Measurements from ENCODE around the gene MTX1. TPM values are rescaled to one million over a fixed set of nuclear protein-coding genes. Genes with fewer than 3 reads are reported as not detected.

MTX1 gene
- polyA plus RNA-seq, 3 donors, result 37.0 to 47.7 (median 41.8) TPM

Other genes starting within 250 kb of the MTX1 start
- 10 to 100 TPM; 41.5 to 48.0 (median 43.6) TPM for gene PYGO2, start 246.9 kb upstream of the MTX1 start, polyA plus RNA-seq (ENCODE audit: insufficient read length in 3 of 3)
- gene SHC1, start 237.9 kb upstream of the MTX1 start, polyA plus RNA-seq (ENCODE audit: insufficient read length in 3 of 3), result 10 to 100 TPM; 73.4 to 84.2 (median 83.4) TPM
- gene CKS1B, start 234.0 kb upstream of the MTX1 start, polyA plus RNA-seq (ENCODE audit: insufficient read length in 3 of 3), result 100 to 1,000 TPM in 2 of 3 donors, 10 to 100 TPM in 1; 80.2 to 111 (median 109) TPM
- 10 to 100 TPM; 26.1 to 34.1 (median 31.6) TPM for gene FLAD1, start 225.4 kb upstream of the MTX1 start, polyA plus RNA-seq (ENCODE audit: insufficient read length in 3 of 3)
- 1 to 10 TPM in 1 of 3 donors, under 1 TPM in 2; 0.42 to 1.6 (median 0.53) TPM for gene LENEP, start 215.1 kb upstream of the MTX1 start, polyA plus RNA-seq (ENCODE audit: insufficient read length in 3 of 3)
- 10 to 100 TPM; 12.6 to 18.6 (median 14.5) TPM for gene ZBTB7B, start 205.9 kb upstream of the MTX1 start, polyA plus RNA-seq (ENCODE audit: insufficient read length in 3 of 3)
- 1 to 10 TPM; 1.3 to 3.2 (median 2.1) TPM for gene DCST2, start 174.9 kb upstream of the MTX1 start, polyA plus RNA-seq (ENCODE audit: insufficient read length in 3 of 3)
- under 1 TPM; 0.12 to 0.61 (median 0.32) TPM for gene DCST1, start 174.9 kb upstream of the MTX1 start, polyA plus RNA-seq (ENCODE audit: insufficient read length in 3 of 3)
- gene ADAM15, start 157.4 kb upstream of the MTX1 start, polyA plus RNA-seq (ENCODE audit: insufficient read length in 3 of 3), result 10 to 100 TPM; 31.5 to 61.4 (median 57.2) TPM
- 10 to 100 TPM; 18.5 to 21.2 (median 19.1) TPM for gene EFNA4, start 145.0 kb upstream of the MTX1 start, polyA plus RNA-seq (ENCODE audit: insufficient read length in 3 of 3)
- 1 to 10 TPM; 6.7 to 7.2 (median 7.2) TPM for gene EFNA3, start 129.9 kb upstream of the MTX1 start, polyA plus RNA-seq (ENCODE audit: insufficient read length in 3 of 3)
- 10 to 100 TPM; 60.4 to 78.9 (median 65.0) TPM for gene EFNA1, start 80.8 kb upstream of the MTX1 start, polyA plus RNA-seq (ENCODE audit: insufficient read length in 3 of 3)
- gene SLC50A1, start 72.8 kb upstream of the MTX1 start, polyA plus RNA-seq (ENCODE audit: insufficient read length in 3 of 3), result 10 to 100 TPM; 48.7 to 64.8 (median 55.5) TPM
- 10 to 100 TPM; 33.0 to 50.0 (median 46.7) TPM for gene DPM3, start 68.2 kb upstream of the MTX1 start, polyA plus RNA-seq (ENCODE audit: insufficient read length in 3 of 3)
- gene KRTCAP2, start 35.4 kb upstream of the MTX1 start, polyA plus RNA-seq (ENCODE audit: insufficient read length in 3 of 3), result 100 to 1,000 TPM; 142 to 152 (median 147) TPM
- gene TRIM46, start 34.8 kb upstream of the MTX1 start, polyA plus RNA-seq (ENCODE audit: insufficient read length in 3 of 3), result 1 to 10 TPM; 3.2 to 5.7 (median 4.0) TPM
- 10 to 100 TPM; 35.1 to 51.0 (median 35.4) TPM for gene THBS3, start 798 bp upstream of the MTX1 start, polyA plus RNA-seq (ENCODE audit: insufficient read length in 3 of 3)
- 10 to 100 TPM; 20.9 to 31.5 (median 28.1) TPM for gene ENTREP3, start 46.8 kb downstream of the MTX1 start, polyA plus RNA-seq (ENCODE audit: insufficient read length in 3 of 3)
- gene SCAMP3, start 53.7 kb downstream of the MTX1 start, polyA plus RNA-seq (ENCODE audit: insufficient read length in 3 of 3), result 10 to 100 TPM; 52.0 to 65.1 (median 61.8) TPM
- 10 to 100 TPM; 78.3 to 96.6 (median 82.5) TPM for gene CLK2, start 64.8 kb downstream of the MTX1 start, polyA plus RNA-seq (ENCODE audit: insufficient read length in 3 of 3)
- gene HCN3, start 68.8 kb downstream of the MTX1 start, polyA plus RNA-seq (ENCODE audit: insufficient read length in 3 of 3), result 10 to 100 TPM; 11.5 to 14.0 (median 11.8) TPM
- gene PKLR, start 92.7 kb downstream of the MTX1 start, polyA plus RNA-seq (ENCODE audit: insufficient read length in 3 of 3), result 1 to 10 TPM; 7.5 to 9.1 (median 8.8) TPM
- gene FDPS, start 100.2 kb downstream of the MTX1 start, polyA plus RNA-seq (ENCODE audit: insufficient read length in 3 of 3), result 100 to 1,000 TPM; 169 to 212 (median 174) TPM
- gene RUSC1, start 112.2 kb downstream of the MTX1 start, polyA plus RNA-seq (ENCODE audit: insufficient read length in 3 of 3), result 10 to 100 TPM; 30.2 to 38.1 (median 34.2) TPM

Measured in renal cortex interstitium (tissue), 3 donors.